KMS-11 (cell line): ENCODE data around the gene UBL4A.

Experiments used
- H2AFZ ChIP-seq: fragments of 200-600 bp; sonication (generic); 2 replicates; pipeline ENCODE4 v1.6.1; 2016; ENCODE audit warnings: antibody characterized with exemption, mixed run types, low read depth
- H3K27ac ChIP-seq: fragments of 200-600 bp; sonication (generic); 2 replicates; pipeline ENCODE4 v1.6.1; 2016; ENCODE audit warnings: mild to moderate bottlenecking, mixed run types
- H3K27me3 ChIP-seq: fragments of 200-600 bp; sonication (generic); 2 replicates; pipeline ENCODE4 v1.6.1; 2017; ENCODE audit warnings: mild to moderate bottlenecking, low read depth, mixed run types, moderate library complexity; ENCODE audit not compliant: insufficient read depth
- H3K36me3 ChIP-seq: fragments of 200-600 bp; sonication (generic); 2 replicates; pipeline ENCODE4 v1.6.1; 2017; ENCODE audit warnings: mild to moderate bottlenecking, mixed run types; ENCODE audit not compliant: insufficient read depth
- H3K4me1 ChIP-seq: fragments of 200-600 bp; sonication (generic); 2 replicates; pipeline ENCODE4 v1.6.1; 2016; ENCODE audit warnings: mild to moderate bottlenecking, low read depth, mixed run types; ENCODE audit not compliant: poor library complexity, severe bottlenecking
- H3K4me2 ChIP-seq: fragments of 200-600 bp; sonication (generic); 2 replicates; pipeline ENCODE4 v1.7.0; 2016; ENCODE audit warnings: mild to moderate bottlenecking, mixed run types
- H3K4me3 ChIP-seq: fragments of 200-600 bp; sonication (generic); IDR thresholded peaks from 2 replicates; pipeline ENCODE4 v1.6.1; 2017; ENCODE audit warnings: low read depth, low read length, mixed read lengths; ENCODE audit not compliant: insufficient read depth
- H3K79me2 ChIP-seq: fragments of 200-600 bp; sonication (generic); 2 replicates; pipeline ENCODE4 v1.6.1; 2016; ENCODE audit warnings: low read depth, mixed run types; ENCODE audit not compliant: insufficient read depth
- H3K9ac ChIP-seq: fragments of 200-600 bp; sonication (generic); 2 replicates; pipeline ENCODE4 v1.6.1; 2016; ENCODE audit warnings: mild to moderate bottlenecking, mixed run types
- H4K20me1 ChIP-seq: fragments of 200-600 bp; sonication (generic); 2 replicates; pipeline ENCODE4 v1.6.1; 2016; ENCODE audit warnings: mild to moderate bottlenecking, mixed run types; ENCODE audit not compliant: insufficient read depth
- TF ChIP-seq, protein P1 (sequence below): fragments of 200-600 bp; sonication (generic); conservative IDR thresholded peaks from 2 replicates; pipeline ENCODE4 v1.6.1; 2017; ENCODE audit warnings: low read depth, mild to moderate bottlenecking, antibody characterized with exemption, low read length, moderate library complexity, mixed read lengths

The UBL4A gene

DNA sequence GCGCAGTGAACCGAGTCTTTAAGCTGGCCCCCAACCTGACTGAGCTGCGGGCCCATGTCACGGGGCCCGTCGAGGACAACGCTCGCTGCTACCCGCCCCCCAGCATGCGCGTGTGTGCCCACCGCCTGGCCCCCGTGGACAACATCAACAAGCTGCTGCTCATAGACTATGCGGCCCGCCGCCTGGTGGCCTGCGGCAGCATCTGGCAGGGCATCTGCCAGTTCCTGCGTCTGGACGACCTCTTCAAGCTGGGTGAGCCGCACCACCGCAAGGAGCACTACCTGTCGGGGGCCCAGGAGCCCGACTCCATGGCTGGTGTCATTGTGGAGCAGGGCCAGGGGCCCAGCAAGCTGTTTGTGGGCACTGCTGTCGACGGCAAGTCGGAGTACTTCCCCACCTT lies 26.1 kb downstream of the UBL4A start:
- Histone ChIP-seq H2AFZ (no peak overlapping the region), H3K79me2 (no peaks in the 10 kb centered on the region), H3K4me3 (no peak overlapping the region), H3K27ac (no peak overlapping the region), H4K20me1 (no peaks in the 10 kb centered on the region), H3K36me3 (no peaks in the 10 kb centered on the region), H3K4me2 (no peak overlapping the region), H3K9ac (no peak overlapping the region), H3K4me1 (peaks cover 4% of the 10 kb centered on the region), H3K27me3 (no peaks in the 10 kb centered on the region)
- TF ChIP-seq, protein P1, sequence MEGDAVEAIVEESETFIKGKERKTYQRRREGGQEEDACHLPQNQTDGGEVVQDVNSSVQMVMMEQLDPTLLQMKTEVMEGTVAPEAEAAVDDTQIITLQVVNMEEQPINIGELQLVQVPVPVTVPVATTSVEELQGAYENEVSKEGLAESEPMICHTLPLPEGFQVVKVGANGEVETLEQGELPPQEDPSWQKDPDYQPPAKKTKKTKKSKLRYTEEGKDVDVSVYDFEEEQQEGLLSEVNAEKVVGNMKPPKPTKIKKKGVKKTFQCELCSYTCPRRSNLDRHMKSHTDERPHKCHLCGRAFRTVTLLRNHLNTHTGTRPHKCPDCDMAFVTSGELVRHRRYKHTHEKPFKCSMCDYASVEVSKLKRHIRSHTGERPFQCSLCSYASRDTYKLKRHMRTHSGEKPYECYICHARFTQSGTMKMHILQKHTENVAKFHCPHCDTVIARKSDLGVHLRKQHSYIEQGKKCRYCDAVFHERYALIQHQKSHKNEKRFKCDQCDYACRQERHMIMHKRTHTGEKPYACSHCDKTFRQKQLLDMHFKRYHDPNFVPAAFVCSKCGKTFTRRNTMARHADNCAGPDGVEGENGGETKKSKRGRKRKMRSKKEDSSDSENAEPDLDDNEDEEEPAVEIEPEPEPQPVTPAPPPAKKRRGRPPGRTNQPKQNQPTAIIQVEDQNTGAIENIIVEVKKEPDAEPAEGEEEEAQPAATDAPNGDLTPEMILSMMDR: no peak

DNA sequence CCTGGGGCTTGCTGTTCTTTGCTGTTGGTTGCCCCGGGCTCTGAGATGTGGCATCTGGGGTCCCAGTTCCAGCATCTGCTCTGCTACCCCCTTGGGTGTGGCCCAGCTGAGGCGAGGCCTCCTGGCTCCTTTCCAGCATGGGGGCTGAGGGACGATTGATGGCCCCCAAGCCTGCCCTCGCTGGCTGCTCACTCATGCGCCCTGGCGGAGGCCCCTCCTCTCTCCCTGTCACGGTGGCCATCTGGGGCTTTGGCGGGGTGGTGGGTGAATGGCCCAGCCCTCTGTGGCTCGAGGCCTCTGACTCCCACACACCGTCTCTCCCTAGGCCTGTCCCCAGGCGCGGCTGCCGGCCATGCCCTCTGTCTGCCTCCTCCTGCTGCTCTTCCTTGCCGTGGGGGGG lies 26.6 kb downstream of the UBL4A start:
- Histone ChIP-seq H3K79me2 (no peaks in the 10 kb centered on the region), H3K4me3 (no peak overlapping the region), H3K36me3 (no peaks in the 10 kb centered on the region), H3K9ac (no peak overlapping the region), H2AFZ (no peak overlapping the region), H4K20me1 (no peaks in the 10 kb centered on the region), H3K4me1 (peaks cover 4% of the 10 kb centered on the region), H3K27ac (no peak overlapping the region), H3K4me2 (no peak overlapping the region; the same call in 1 of the 2 replicates), H3K27me3 (no peaks in the 10 kb centered on the region)
- TF ChIP-seq, protein P1: no peak

DNA sequence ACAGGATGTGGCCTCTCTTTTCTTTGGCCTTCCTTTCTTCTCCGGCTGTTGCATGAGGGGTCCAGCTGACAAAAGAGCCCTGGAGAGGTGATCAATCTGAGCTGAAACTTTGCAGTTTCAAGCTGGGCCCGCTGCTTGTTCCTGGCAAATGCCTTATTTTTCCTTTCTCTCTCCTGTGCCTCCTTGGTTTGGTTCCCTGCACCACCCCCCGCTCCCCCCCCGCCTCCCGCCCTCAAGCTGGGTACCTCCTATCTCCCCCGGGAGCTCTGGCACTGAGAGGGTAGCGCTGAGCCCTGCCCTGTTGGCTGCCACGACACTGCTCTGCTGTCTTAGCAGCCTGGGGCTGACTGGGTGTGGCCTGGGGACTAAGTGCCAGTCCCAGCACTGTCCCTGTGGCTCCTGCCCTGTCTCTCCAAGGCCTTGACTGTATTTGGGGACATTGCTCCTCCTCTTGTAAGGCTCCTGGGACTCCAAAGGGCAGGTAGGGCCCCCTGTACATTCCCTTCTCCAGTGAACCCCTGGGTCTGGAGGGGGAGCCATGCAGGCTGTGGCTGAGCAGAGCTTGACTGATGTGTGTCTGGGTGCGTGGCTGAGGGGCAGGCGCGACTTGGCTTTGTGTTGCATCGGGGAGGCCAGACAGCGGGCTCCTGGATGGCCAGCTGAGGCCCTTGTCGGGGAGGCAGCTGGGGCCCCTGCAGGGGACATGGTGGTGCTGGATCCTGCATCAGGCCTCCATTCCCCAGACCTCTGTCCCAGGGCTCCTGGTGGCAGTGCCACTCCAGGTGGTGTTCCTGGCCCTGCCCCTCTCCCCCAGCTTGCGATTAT lies 27.2 kb downstream of the UBL4A start:
- TF ChIP-seq, protein P1: no peak
- Histone ChIP-seq H3K4me2 (peak overlapping the region; percentile 66), H2AFZ (peak overlapping the region; percentile 14; the same call in 1 of the 2 replicates), H3K27me3 (no peaks in the 10 kb centered on the region), H3K9ac (no peak overlapping the region; the same call in 1 of the 2 replicates), H3K4me3 (no peak overlapping the region), H4K20me1 (no peaks in the 10 kb centered on the region), H3K36me3 (no peaks in the 10 kb centered on the region), H3K79me2 (no peaks in the 10 kb centered on the region), H3K4me1 (peaks cover 4% of the 10 kb centered on the region), H3K27ac (no peak overlapping the region)

DNA sequence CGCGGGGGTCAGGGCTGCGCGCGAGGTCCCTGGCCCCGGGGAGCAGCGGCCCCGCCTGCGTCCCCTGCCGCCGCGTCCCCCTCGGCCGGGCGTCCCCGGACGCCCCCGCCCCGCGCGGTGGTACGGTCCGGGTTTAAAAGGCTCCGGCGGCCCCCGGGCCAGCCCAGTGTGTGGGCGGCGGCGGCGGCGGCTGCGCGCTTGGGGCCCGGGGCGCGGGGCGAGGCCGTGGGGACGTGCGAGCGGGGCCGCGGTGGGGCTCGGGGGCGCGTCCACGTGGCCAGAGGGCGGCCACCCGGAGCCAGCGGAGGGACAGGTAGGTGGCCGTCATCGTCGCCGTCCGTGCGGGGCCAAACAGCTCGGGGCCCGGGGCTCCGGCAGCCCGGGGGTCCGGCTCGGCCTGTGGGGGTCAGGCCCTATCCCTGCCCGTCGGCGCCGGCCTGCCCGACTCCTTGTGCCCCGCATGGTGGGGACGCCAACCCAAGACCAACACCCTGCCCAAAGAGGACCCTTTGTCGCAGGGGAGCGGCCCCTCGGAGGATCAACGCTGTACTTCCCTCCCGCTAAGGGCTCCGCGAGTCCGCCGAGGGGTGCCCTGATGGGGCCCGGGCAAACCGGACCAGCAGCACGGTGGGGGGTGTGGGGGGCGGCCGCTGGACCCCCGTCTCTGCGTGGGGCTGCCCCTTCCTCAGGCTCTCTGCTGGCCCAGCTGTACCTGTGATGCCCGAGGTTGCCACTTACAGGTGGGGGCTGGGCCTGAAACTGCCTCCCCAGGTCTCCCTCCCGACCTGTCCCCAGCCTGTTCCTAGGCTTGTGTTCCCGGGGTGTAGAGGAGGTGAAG lies 28.1 kb downstream of the UBL4A start, which contains the start of gene PLXNA3:
PLXNA3 (plus strand) TSS at position 166 of the 838 bp plus-strand sequence. CDS start 1,903 bp downstream, outside the sequence.
- Histone ChIP-seq H4K20me1 (no peaks in the 10 kb centered on the region), H3K27me3 (no peaks in the 10 kb centered on the region), H3K4me2 (peak within 1 kb of the TSS; percentile 66), H3K36me3 (no peaks in the 10 kb centered on the region), H3K4me3 (no peak within 1 kb of the TSS), H3K9ac (no peak within 1 kb of the TSS; the same call in 1 of the 2 replicates), H3K27ac (no peak within 1 kb of the TSS), H3K79me2 (no peaks in the 10 kb centered on the region), H2AFZ (peak within 1 kb of the TSS; percentile 66), H3K4me1 (peaks cover 4% of the 10 kb centered on the region)
- TF ChIP-seq, protein P1: no peak
